Activated T-cell treated with anti-CD3 and anti-CD28 coated beads for 4 hours (primary cell): ENCODE data around the gene EPB41L2.
"Not testable (repeated sequence)": the region's sequence is repeated elsewhere in the genome, so short reads cannot be mapped to it uniquely, and the experiment has no call there.

Experiments
- DNase-seq: peaks from one replicate; pipeline ENCODE4 v3.0.0-alpha.2; 2020

Gene EPB41L2

GRCh38 chr6:131033631-131034030 is 29.4 kb downstream of the EPB41L2 start:
- no peak for DNase-seq

- no peak for DNase-seq
These were observed 33.3 kb downstream of the EPB41L2 start for GRCh38 chr6:131029626-131030297.

- DNase-seq, result no peak
These were observed 35.7 kb downstream of the EPB41L2 start for GRCh38 chr6:131027326-131027725.

GRCh38 chr6:131026243-131026642 is 36.8 kb downstream of the EPB41L2 start:
- DNase-seq, result no peak

GRCh38 chr6:131024565-131024964 is 38.5 kb downstream of the EPB41L2 start:
- no peak for DNase-seq

GRCh38 chr6:131023834-131024504 is 39.1 kb downstream of the EPB41L2 start:
- DNase-seq, result no peak

GRCh38 chr6:131022691-131023090 is 40.4 kb downstream of the EPB41L2 start:
- no peak for DNase-seq

- no peak for DNase-seq
These were observed 45.1 kb downstream of the EPB41L2 start for GRCh38 chr6:131017962-131018361.

GRCh38 chr6:131015630-131016263 is 47.3 kb downstream of the EPB41L2 start:
- DNase-seq, result no peak

- DNase-seq, result no peak
These were observed 47.9 kb downstream of the EPB41L2 start for GRCh38 chr6:131015025-131015591.

- no peak for DNase-seq
These were observed 48.8 kb downstream of the EPB41L2 start for GRCh38 chr6:131014080-131014776.

GRCh38 chr6:131013495-131013894 is 49.5 kb downstream of the EPB41L2 start:
- DNase-seq, result no peak

- no peak for DNase-seq
These were observed 53.3 kb downstream of the EPB41L2 start for GRCh38 chr6:131009790-131010189.

- not testable (repeated sequence) for DNase-seq
These were observed 54.1 kb downstream of the EPB41L2 start for GRCh38 chr6:131008965-131009364.

GRCh38 chr6:131007964-131008363 is 55.1 kb downstream of the EPB41L2 start:
- not testable (repeated sequence) for DNase-seq

GRCh38 chr6:131007286-131007685 is 55.8 kb downstream of the EPB41L2 start:
- no peak for DNase-seq

GRCh38 chr6:131005439-131006016 is 57.5 kb downstream of the EPB41L2 start:
- DNase-seq, result no peak

GRCh38 chr6:131004936-131005335 is 58.1 kb downstream of the EPB41L2 start:
- no peak for DNase-seq

GRCh38 chr6:131004387-131004755 is 58.7 kb downstream of the EPB41L2 start:
- no peak for DNase-seq

- no peak for DNase-seq
These were observed 59.3 kb downstream of the EPB41L2 start for GRCh38 chr6:131003488-131004386.

GRCh38 chr6:131002661-131002980 is 60.4 kb downstream of the EPB41L2 start:
- DNase-seq, result no peak
